Activated T-helper 1 cell treated with anti-CD3 and anti-CD28 coated beads, Interleukin-12 subunit alpha, Interleukin-12 subunit beta, Interleukin-2, Interleukin-4 antibody, amounts not matched to agents 30 ng/mL and 10 ng/mL and 1 ng/mL, durations not matched to agents 14 hours and 24 hours and 36 hours (primary cell): ENCODE measurements around the gene PRKAA1. TPM values are rescaled to one million over a fixed set of nuclear protein-coding genes. Genes with fewer than 3 reads are reported as not detected.

Experiments used
- DNase-seq: peaks from one replicate; pipeline ENCODE4 v3.0.0; 2021; ENCODE audit warnings: low spot score
- H3K27ac Mint-ChIP-seq: one replicate; pipeline ENCODE4 v1.8.0; 2021; ENCODE audit warnings: mild to moderate bottlenecking, mixed read lengths
- H3K27me3 Mint-ChIP-seq: one replicate; pipeline ENCODE4 v1.8.0; 2022; ENCODE audit warnings: mild to moderate bottlenecking, moderate library complexity, mixed read lengths; ENCODE audit not compliant: insufficient read depth
- H3K36me3 Mint-ChIP-seq: one replicate; pipeline ENCODE4 v1.8.0; 2021; ENCODE audit warnings: low read depth, mixed read lengths
- H3K4me1 Mint-ChIP-seq: one replicate; pipeline ENCODE4 v1.8.0; 2021; ENCODE audit warnings: low read depth, mixed read lengths
- H3K4me3 Mint-ChIP-seq: one replicate; pipeline ENCODE4 v1.8.0; 2021; ENCODE audit warnings: mild to moderate bottlenecking, moderate library complexity, mixed read lengths
- H3K9me3 Mint-ChIP-seq: one replicate; pipeline ENCODE4 v1.8.0; 2021; ENCODE audit warnings: mixed read lengths
- intact Hi-C: fragments of 100-400 bp; cut with micrococcal nuclease; formaldehyde crosslinking; loops from one replicate; pipeline ENCODE4 v1.15.1; 2024
- total RNA-seq: library from RNA; stranded (reverse); gene quantifications from 2 replicates; pipeline ENCODE4 v1.2.3, GENCODE V29; 2022

The PRKAA1 gene
- total RNA-seq, 1 donor from 2014 or later: 59.0 TPM

DNA sequence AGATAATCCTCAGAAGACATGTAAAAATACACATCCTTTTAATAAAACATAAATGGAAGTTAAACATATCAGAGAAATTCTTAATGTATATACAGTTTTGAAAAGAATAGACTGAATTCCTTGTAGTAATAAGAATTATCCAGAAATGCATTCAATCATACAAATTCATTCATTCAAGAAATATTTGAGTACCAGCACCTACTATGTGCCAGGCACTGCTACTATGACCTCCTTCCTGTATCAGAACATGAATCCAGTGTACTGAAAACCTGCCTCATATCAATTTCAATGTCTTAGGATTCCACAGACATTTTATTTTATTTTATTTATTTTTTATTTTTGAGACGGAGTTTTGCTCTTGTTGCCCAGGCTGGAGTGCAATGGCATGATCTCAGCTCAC, 13.3 kb downstream of the PRKAA1 start:
- H3K4me1 Mint-ChIP-seq: peaks cover 34% of the 10 kb centered on the region
- H3K9me3 Mint-ChIP-seq: peaks cover 9% of the 10 kb centered on the region
- DNase-seq: no peak
- intact Hi-C loops: no loop called here
- no peaks in the 10 kb centered on the region for H3K27me3 Mint-ChIP-seq
- no peak overlapping the region for H3K27ac Mint-ChIP-seq
- no peak overlapping the region for H3K4me3 Mint-ChIP-seq
- H3K36me3 Mint-ChIP-seq: peaks cover 26% of the 10 kb centered on the region

DNA sequence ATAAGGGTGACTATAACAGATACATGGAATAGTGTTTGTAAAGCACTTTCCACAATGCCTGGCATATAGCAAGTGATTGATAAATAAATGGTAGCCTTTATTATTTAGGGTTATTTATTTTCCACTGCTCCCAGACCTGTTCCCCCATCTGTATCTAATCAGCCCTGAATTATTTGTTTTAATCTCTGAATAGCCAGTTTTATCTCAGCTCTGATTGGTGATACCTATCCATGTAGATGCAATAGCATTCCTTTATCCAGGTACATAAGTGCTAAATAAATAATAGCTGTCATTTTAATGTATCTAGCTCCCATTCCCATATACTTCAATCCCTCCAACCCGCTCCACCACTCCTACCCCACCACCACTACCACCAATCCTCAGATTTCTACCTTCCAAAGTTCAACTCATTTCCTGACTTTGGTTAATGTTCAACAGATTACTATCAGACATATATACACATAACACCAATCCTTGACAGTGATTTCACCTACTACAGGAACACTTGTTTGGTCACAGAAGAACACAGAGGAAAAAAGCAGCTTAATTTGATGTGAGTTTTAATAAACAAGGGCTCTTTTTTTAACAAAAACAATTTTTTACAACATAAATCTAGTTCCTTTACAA, 14.0 kb downstream of the PRKAA1 start:
- H3K27me3 Mint-ChIP-seq: no peaks in the 10 kb centered on the region
- H3K36me3 Mint-ChIP-seq: peaks cover 23% of the 10 kb centered on the region
- no peak overlapping the region for H3K4me3 Mint-ChIP-seq
- peaks cover 9% of the 10 kb centered on the region for H3K9me3 Mint-ChIP-seq
- no peak for DNase-seq
- H3K27ac Mint-ChIP-seq: no peak overlapping the region
- peaks cover 30% of the 10 kb centered on the region for H3K4me1 Mint-ChIP-seq
- intact Hi-C loops: no loop called here

DNA sequence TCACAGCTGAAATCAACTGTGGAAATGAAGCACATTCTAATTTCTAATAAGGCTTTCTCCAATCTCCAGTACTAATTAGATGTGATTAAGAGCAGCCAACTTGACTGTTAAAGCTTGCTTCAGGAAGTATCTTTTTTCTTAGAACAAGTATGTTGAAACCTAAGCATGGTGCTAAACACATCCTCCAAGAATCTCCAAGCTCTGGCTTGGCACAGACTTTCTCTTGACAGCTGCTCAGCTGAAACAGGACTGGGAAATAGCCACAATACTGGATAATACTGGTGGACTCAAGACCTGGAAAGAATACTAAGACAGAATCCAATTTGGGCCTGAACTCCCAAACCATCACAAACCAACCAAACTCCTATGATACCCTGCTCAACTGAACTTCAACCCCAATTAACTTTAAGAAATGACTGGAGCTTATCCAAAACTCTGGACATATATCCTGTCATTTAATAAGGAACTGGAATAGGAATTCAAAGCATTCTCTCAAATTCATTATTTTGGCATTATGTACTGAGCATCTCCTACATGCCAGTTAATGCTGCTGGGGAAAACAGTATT, 16.2 kb downstream of the PRKAA1 start:
- no peak overlapping the region for H3K27ac Mint-ChIP-seq

DNA sequence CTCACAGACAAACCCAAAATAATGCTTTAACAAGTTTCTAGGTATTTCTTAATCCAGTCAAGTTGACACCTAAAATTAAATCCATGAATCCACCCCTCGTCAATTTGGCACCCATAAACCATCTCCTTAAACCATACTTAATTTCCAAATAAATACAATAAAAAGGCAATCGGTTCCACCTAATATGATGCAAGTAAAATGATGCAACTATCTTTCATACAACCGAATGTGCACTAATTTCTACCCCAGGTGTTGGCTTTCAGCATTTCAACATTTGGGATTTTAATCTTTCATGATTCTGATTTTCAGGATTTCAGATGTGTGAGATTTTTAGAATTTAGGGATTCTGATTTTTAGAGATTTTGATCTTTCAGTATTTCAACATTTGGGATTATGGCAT, 17.3 kb downstream of the PRKAA1 start:
- intact Hi-C loops: no loop called here
- DNase-seq: no peak
- Mint-ChIP-seq H3K27ac (no peak overlapping the region), H3K27me3 (no peaks in the 10 kb centered on the region), H3K36me3 (peaks cover 12% of the 10 kb centered on the region), H3K9me3 (no peaks in the 10 kb centered on the region), H3K4me1 (peaks cover 38% of the 10 kb centered on the region), H3K4me3 (no peak overlapping the region)

More for the DNA sequence above, 16.2 kb downstream of the PRKAA1 start:
- H3K9me3 Mint-ChIP-seq: no peaks in the 10 kb centered on the region
- H3K36me3 Mint-ChIP-seq: peaks cover 9% of the 10 kb centered on the region
- H3K4me3 Mint-ChIP-seq: no peak overlapping the region
- peaks cover 28% of the 10 kb centered on the region for H3K4me1 Mint-ChIP-seq
- intact Hi-C loops: no loop called here
- DNase-seq: no peak
- no peaks in the 10 kb centered on the region for H3K27me3 Mint-ChIP-seq

DNA sequence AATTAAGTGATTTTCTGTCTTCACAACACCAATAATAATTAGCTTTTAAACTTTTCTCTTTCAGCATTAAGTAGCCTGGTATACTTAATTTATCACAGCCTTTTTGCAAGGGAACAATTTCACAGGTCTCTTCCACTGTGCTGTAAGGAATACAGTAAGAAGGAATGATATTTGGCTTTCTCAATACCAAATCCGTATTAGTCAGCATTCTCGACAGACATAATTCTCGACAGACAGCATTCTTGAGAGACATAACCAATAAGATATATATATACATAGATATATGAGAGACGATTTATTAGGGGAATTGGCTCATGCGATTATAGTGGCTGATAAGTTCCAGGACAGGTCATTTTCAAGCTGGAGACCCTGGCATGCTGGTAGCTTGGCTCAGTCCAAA, 18.0 kb downstream of the PRKAA1 start:
- H3K27me3 Mint-ChIP-seq: no peaks in the 10 kb centered on the region
- H3K36me3 Mint-ChIP-seq: peaks cover 14% of the 10 kb centered on the region
- H3K9me3 Mint-ChIP-seq: no peaks in the 10 kb centered on the region
- no peak for DNase-seq
- H3K4me3 Mint-ChIP-seq: no peak overlapping the region
- intact Hi-C loops: no loop called here
- H3K4me1 Mint-ChIP-seq: peaks cover 43% of the 10 kb centered on the region
- no peak overlapping the region for H3K27ac Mint-ChIP-seq

DNA sequence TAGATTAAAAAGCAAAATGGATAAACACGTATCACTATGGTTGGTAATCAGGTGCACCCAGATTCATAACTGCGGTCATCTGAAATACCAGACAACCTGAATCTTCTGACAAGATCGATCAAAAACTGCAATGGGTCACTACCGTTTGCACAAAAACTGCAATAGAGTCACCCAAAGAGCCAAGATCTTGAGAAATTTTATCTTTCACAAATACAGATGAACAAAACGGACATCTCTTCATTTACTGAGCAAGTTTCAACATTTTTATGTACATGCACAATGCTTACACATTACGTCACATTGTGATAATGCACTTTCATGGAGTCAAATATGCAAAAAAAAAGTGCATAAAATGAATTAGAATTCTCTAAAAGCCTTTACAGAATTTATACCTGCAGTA, 18.6 kb downstream of the PRKAA1 start:
- H3K4me3 Mint-ChIP-seq: no peak overlapping the region
- intact Hi-C loops: no loop called here
- H3K36me3 Mint-ChIP-seq: peaks cover 18% of the 10 kb centered on the region
- H3K27ac Mint-ChIP-seq: no peak overlapping the region
- no peak for DNase-seq
- H3K4me1 Mint-ChIP-seq: peaks cover 41% of the 10 kb centered on the region
- H3K27me3 Mint-ChIP-seq: no peaks in the 10 kb centered on the region
- H3K9me3 Mint-ChIP-seq: no peaks in the 10 kb centered on the region

DNA sequence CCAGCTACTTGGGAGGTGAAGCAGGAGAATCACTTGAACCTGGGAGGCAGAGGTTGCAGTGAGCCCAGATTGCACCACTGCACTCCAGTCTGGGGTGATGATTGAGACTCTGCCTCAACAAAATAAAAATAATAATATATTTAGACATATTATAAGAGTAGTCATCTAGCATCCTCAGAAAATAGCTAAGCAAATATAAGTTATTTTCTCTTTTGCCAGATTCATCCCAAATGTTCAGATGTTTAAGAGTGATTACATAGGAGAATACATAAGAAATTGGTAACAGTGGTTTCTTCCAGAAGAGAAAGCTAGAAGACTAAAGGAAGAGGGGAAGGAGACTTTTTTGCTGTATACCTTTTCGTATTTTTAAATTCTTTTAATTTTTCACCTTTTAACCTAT, 20.0 kb downstream of the PRKAA1 start:
- Mint-ChIP-seq H3K4me3 (no peak overlapping the region), H3K9me3 (no peaks in the 10 kb centered on the region), H3K4me1 (peaks cover 35% of the 10 kb centered on the region), H3K36me3 (peaks cover 24% of the 10 kb centered on the region), H3K27ac (no peak overlapping the region), H3K27me3 (no peaks in the 10 kb centered on the region)
- no peak for DNase-seq
- intact Hi-C loops: no loop called here

DNA sequence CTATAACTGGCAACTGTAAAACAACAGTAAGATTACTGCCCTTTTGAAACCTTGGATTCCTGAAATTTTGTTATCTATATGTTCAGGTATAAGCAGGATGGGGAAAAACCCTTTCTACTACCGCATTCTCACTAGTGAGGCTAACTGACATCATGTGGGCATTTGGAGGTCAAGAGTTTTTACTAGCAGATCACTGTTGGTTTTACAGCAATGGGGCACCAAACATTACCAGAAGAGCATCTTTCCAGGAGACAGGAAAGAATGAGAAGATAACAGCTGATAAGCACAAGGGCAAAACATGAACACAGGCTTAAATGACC, 21.6 kb downstream of the PRKAA1 start:
- H3K27me3 Mint-ChIP-seq: no peaks in the 10 kb centered on the region
- H3K36me3 Mint-ChIP-seq: peaks cover 28% of the 10 kb centered on the region
- no peak overlapping the region for H3K27ac Mint-ChIP-seq
- H3K4me3 Mint-ChIP-seq: no peak overlapping the region
- H3K4me1 Mint-ChIP-seq: peaks cover 23% of the 10 kb centered on the region
- no peaks in the 10 kb centered on the region for H3K9me3 Mint-ChIP-seq
- no peak for DNase-seq
- intact Hi-C loops: no loop called here

DNA sequence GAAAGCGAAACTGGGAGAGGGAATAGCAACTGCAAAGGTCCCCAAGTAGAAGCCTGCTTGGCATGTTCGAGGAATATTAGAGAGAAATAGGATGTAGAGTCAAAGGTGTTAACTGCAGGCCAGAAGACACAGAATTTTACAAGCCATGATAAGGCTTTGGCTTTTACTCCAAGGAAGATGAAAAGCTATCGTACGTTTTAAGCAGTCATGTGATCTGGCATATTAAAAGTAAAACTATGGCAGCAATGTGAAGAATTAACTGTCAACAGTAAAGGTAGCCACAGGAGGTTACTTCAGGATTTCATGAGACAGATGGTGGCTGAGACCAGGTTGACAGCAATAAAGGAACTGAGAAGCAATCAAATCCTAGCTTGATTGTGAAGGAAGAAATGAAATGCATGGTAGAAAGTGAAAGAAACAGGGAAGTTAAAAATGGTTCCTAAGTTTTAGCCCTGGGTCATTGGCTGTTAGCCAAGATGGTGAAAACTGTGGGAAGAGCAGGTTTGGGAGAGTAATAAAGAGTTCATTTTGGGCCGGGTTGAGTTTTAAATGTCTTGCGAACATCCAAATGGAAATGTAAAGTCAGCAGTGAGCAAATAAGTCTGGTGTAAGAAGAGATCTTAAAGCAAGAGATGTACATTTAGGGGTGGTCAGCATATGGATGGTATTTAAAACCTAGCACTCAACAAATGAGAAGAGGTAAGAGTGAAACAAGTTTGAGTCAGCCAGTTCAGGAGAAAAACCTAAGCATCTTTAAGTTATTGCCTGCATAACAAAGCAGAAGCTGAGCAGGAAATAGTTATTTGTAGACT, 22.1 kb downstream of the PRKAA1 start:
- H3K4me1 Mint-ChIP-seq: peaks cover 19% of the 10 kb centered on the region
- no peak for DNase-seq
- intact Hi-C loops: no loop called here
- H3K27ac Mint-ChIP-seq: peak overlapping the region; percentile 41
- peaks cover 28% of the 10 kb centered on the region for H3K36me3 Mint-ChIP-seq
- H3K4me3 Mint-ChIP-seq: no peak overlapping the region
- H3K9me3 Mint-ChIP-seq: no peaks in the 10 kb centered on the region
- no peaks in the 10 kb centered on the region for H3K27me3 Mint-ChIP-seq

DNA sequence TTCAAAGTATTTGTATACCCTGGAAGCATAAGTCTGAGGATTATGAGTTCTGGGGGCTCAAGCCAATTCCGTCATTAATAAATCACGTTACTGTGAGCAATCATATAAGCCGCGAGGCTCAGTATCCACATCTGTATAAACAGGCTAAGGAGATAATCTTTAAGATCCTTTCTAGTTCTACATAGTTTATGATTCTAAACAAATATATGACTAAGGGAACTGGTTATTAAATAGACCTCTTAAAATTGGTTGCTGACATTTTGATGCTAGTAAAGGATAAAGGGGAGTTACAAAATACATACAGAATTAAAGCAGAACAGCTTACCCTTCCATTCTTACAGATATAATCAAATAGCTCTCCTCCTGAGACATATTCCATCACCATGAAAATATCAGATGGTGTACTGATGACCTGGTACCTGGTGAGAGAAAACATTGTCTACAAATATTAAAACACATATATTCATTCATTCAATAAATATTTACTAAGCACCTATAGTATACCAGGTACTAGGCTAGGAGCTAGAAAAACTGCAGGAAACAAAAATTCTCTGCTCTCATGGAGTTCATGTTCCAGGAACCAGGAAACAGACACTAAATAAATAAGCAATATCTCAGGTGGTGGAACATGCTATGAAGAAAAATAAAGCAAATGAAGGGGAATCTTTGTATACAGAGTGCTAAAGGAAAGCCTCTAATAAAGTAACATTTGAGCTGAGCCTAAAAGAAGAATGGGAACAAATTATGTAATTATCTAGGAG, 22.9 kb downstream of the PRKAA1 start:
- H3K4me3 Mint-ChIP-seq: no peak overlapping the region
- peaks cover 28% of the 10 kb centered on the region for H3K36me3 Mint-ChIP-seq
- no peak for DNase-seq

DNA sequence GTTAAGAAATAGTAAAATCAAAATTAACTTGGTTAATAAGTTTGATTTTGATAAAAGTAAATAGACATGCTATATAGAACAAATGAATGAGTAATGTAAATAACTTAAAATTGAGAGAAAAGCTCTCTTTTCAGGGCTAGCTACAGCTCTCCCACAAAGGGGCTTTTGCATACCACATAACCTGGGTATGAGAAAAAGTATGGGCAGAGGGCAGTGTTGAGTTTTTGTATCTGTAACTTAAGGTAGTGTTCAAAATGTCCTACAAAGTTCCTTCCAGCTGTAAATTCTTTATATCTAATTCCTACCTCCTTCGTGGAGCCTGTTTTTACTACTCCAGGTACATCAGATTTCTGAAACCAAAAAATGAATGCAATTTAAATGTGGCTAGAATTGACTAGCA, 23.6 kb downstream of the PRKAA1 start:
- no peak overlapping the region for H3K27ac Mint-ChIP-seq
- DNase-seq: no peak
- H3K36me3 Mint-ChIP-seq: peaks cover 28% of the 10 kb centered on the region
- H3K27me3 Mint-ChIP-seq: no peaks in the 10 kb centered on the region
- intact Hi-C loops: no loop called here
- H3K4me1 Mint-ChIP-seq: peaks cover 16% of the 10 kb centered on the region
- no peak overlapping the region for H3K4me3 Mint-ChIP-seq
- H3K9me3 Mint-ChIP-seq: no peaks in the 10 kb centered on the region

More for the DNA sequence above, 22.9 kb downstream of the PRKAA1 start:
- peaks cover 16% of the 10 kb centered on the region for H3K4me1 Mint-ChIP-seq
- no peaks in the 10 kb centered on the region for H3K27me3 Mint-ChIP-seq
- H3K27ac Mint-ChIP-seq: peak overlapping the region; percentile 41
- intact Hi-C loops: no loop called here
- no peaks in the 10 kb centered on the region for H3K9me3 Mint-ChIP-seq

DNA sequence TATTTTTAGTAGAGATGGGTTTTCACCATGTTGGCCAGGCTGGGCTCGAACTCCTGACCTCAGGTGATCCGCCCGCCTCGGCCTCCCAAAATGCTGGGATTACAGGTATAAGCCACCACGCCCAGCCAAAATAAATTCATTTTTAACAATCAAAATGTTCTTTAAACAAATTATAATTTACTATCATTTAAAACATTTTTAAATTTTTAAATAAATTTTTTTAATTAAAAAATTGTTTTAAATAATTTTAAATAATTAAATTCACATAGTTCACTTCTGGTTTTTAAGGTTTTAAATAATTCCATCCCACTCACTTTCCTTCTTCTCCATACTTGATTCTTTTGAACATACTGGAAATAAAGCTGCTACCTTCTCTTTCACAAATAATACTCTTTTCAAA, 27.4 kb downstream of the PRKAA1 start:
- no peaks in the 10 kb centered on the region for H3K9me3 Mint-ChIP-seq
- H3K27me3 Mint-ChIP-seq: no peaks in the 10 kb centered on the region
- no peak overlapping the region for H3K4me3 Mint-ChIP-seq
- DNase-seq: no peak
- peaks cover 4% of the 10 kb centered on the region for H3K4me1 Mint-ChIP-seq
- no peak overlapping the region for H3K27ac Mint-ChIP-seq
- H3K36me3 Mint-ChIP-seq: peaks cover 38% of the 10 kb centered on the region
- intact Hi-C loops: no loop called here

DNA sequence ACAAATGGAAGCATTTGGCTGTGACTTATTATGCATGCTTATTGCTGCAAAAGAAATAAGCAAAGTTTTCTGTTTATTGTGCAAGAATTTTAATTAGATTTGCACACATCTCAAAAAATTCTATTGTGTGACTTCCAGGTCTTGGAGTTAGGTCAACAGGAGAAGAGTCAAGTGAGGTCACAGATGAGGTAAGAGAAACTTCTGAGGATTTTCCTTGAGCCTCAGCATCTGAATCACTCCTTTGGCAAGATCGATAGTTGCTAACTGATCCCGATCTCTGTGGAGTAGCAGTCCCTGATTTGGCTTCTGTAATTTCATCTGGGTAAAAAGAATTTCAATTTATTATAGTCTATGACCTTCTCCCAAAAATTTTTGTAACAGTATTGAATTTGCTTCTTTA, 35.5 kb downstream of the PRKAA1 start:
- H3K9me3 Mint-ChIP-seq: no peaks in the 10 kb centered on the region
- no peak overlapping the region for H3K4me3 Mint-ChIP-seq
- no peaks in the 10 kb centered on the region for H3K27me3 Mint-ChIP-seq
- no peak for DNase-seq
- no peak overlapping the region for H3K27ac Mint-ChIP-seq
- no peaks in the 10 kb centered on the region for H3K4me1 Mint-ChIP-seq
- H3K36me3 Mint-ChIP-seq: peaks cover 41% of the 10 kb centered on the region
- intact Hi-C loops: no loop called here
